Cardiac muscle cell (in vitro differentiated cells and primary cell): ENCODE data around the gene ZNF407. TPM values are rescaled to one million over a fixed set of nuclear protein-coding genes. Genes with fewer than 3 reads are reported as not detected.

Source experiments
- DNase-seq, 2 donors: peaks; one replicate each; pipeline versions ENCODE4 v3.0.0 to v3.0.0-alpha.2; 2010 to 2017; ENCODE audit warnings: low read depth in 1 of 2, low spot score in 1 of 2
- H3K27ac ChIP-seq: fragments of 200-600 bp; sonication (generic); 2 replicates; pipeline ENCODE4 v1.5.1; 2016
- H3K27me3 ChIP-seq: fragments of 200-600 bp; sonication (generic); 2 replicates; pipeline ENCODE4 v1.6.0; 2016; ENCODE audit warnings: control low read depth
- H3K36me3 ChIP-seq: fragments of 200-600 bp; sonication (generic); 2 replicates; pipeline ENCODE4 v1.5.1; 2016; ENCODE audit warnings: control low read depth
- H3K4me1 ChIP-seq: fragments of 200-600 bp; sonication (generic); 2 replicates; pipeline ENCODE4 v1.8.1; 2017; ENCODE audit warnings: low read depth, mild to moderate bottlenecking, mixed run types
- H3K4me3 ChIP-seq: fragments of 200-600 bp; sonication (generic); 2 replicates; pipeline ENCODE4 v1.5.1; 2016; ENCODE audit warnings: mild to moderate bottlenecking
- H3K9me3 ChIP-seq: fragments of 200-600 bp; sonication (generic); 2 replicates; pipeline ENCODE4 v1.5.1; 2017; ENCODE audit warnings: low read depth, mild to moderate bottlenecking, control low read depth
- polyA plus RNA-seq: library from polyadenylated mRNA; unstranded; fragments of >200 nt; fragmentation: Nextera tagmentation; extraction: Ambion mirVana; gene quantifications from 2 replicates; pipeline ENCODE4 v1.2.1, GENCODE V29; 2016
- total RNA-seq: library from RNA; depleted of rRNA; stranded (reverse); fragments of >200 nt; gene quantifications from 2 replicates; pipeline ENCODE4 v1.2.3, GENCODE V29; 2016
- TF ChIP-seq, protein P1 (sequence below): IDR thresholded peaks from 2 replicates; pipeline ENCODE4 v1.5.1; 2012; ENCODE audit warnings: low read depth, mild to moderate bottlenecking, low read length

Gene ZNF407
- total and polyA plus RNA-seq, 2 experiments from 2014 or later, result 4.6 to 8.0 TPM

- no peaks in the 10 kb centered on the region for H3K4me1 ChIP-seq
- H3K27ac ChIP-seq, result no peak overlapping the region
- no peaks in the 10 kb centered on the region for H3K27me3 ChIP-seq
- DNase-seq, result no peak
- no peak overlapping the region for H3K4me3 ChIP-seq
- no peaks in the 10 kb centered on the region for H3K9me3 ChIP-seq
- TF ChIP-seq, protein P1, sequence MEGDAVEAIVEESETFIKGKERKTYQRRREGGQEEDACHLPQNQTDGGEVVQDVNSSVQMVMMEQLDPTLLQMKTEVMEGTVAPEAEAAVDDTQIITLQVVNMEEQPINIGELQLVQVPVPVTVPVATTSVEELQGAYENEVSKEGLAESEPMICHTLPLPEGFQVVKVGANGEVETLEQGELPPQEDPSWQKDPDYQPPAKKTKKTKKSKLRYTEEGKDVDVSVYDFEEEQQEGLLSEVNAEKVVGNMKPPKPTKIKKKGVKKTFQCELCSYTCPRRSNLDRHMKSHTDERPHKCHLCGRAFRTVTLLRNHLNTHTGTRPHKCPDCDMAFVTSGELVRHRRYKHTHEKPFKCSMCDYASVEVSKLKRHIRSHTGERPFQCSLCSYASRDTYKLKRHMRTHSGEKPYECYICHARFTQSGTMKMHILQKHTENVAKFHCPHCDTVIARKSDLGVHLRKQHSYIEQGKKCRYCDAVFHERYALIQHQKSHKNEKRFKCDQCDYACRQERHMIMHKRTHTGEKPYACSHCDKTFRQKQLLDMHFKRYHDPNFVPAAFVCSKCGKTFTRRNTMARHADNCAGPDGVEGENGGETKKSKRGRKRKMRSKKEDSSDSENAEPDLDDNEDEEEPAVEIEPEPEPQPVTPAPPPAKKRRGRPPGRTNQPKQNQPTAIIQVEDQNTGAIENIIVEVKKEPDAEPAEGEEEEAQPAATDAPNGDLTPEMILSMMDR, result no peak
- no peaks in the 10 kb centered on the region for H3K36me3 ChIP-seq
Measured at GRCh38 chr18:74982946-74983635, 385.4 kb downstream of the ZNF407 start.

- Histone ChIP-seq H3K36me3 (no peaks in the 10 kb centered on the region), H3K4me1 (no peaks in the 10 kb centered on the region), H3K4me3 (no peak overlapping the region), H3K9me3 (no peaks in the 10 kb centered on the region), H3K27me3 (no peaks in the 10 kb centered on the region), H3K27ac (no peak overlapping the region)
- TF ChIP-seq, protein P1, result no peak
- DNase-seq, result no peak
Measured at GRCh38 chr18:74989134-74989533, 391.5 kb downstream of the ZNF407 start.

DNA sequence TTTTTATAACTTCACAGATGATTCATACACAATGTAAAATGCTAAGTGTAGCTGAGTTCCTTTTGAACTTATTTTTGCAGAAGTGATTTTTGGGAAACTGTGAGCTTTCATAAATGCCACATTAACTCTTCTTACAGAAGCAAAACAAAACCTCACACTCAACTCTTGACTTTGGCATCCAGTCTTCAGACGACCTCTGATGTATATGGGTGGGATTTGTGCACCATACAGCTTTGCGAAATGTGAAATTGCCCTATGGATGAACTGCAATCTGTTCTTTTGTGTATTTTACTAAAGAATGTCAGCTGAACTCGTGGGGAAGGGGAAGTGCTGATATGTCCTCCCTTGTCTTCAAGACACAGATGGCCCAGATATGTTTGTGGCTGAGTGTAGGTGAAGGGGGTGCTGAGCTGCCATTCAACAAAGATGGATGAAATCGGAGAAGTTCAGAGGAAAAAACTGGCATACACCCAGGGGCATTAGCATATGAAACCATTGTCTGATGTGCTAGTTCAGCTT lies 393.0 kb downstream of the ZNF407 start:
- H3K9me3 ChIP-seq, result no peaks in the 10 kb centered on the region
- H3K4me3 ChIP-seq, result no peak overlapping the region
- H3K27me3 ChIP-seq, result no peaks in the 10 kb centered on the region
- H3K4me1 ChIP-seq, result peaks cover 6% of the 10 kb centered on the region
- H3K36me3 ChIP-seq, result no peaks in the 10 kb centered on the region
- TF ChIP-seq, protein P1, result no peak
- peak in 1 of 2 donors; percentile 18 for DNase-seq
- H3K27ac ChIP-seq, result no peak overlapping the region

DNA sequence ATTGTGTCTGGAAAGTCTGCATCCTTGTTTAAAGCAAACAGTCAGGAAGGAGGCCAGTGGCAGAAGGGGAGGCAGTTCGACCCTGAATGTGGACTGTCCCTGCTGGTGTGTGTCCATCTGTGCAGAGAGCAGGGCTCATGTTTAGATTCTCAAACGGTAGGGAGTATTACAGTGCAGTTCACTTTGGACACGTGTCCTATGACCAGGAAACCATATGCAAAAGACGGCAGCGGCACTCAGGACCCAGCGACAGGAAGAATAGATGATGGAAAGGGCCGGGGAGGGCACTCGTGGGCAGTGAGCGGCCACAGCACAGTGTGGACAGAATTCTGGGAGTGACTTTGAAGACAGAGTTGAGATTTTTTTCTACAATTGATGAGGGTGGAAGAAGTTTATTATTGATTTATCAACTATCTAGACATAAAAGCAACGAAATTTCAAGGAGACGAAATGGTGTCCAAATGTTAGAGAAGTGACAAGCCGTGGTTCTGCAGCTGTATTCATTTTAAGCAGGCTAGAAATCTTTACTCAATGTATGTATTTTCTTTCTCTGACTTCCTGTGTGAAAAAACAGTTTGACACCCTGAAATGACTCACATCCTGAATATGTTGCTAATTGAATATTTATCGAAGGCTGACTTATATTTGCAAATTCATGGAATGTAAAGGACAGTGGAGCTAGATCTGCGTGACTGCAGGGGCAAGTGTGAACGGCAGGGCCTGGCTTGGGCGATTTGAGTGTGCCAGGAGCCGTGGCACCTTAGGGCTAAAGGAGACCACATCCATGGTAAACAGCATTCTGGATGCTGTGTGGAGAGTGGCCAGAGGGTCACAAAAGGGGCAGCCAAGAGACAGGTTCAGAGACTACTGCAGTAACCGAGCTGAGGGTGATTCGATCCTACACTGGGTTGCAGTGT lies 397.1 kb downstream of the ZNF407 start:
- no peak overlapping the region for H3K27ac ChIP-seq

DNA sequence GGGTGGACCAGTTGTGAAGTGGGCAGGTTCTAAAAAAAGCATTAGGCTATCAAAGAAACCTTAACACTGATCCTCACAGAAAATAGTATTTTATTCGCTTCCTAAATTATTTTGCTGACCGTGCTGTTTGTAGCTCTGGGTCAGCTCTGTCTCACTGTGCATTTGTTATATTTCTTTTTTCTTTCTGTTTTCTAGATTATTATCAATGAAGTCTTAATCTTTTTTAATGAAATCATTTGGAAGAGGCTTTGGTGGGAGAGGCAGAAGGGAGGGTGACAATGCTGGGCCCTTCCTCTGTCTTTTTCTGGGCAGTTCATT lies 397.7 kb downstream of the ZNF407 start:
- no peak for DNase-seq
- H3K27ac ChIP-seq, result no peak overlapping the region
- no peak overlapping the region for H3K4me3 ChIP-seq
- TF ChIP-seq, protein P1, result no peak
- no peaks in the 10 kb centered on the region for H3K36me3 ChIP-seq
- H3K4me1 ChIP-seq, result peaks cover 10% of the 10 kb centered on the region
- H3K9me3 ChIP-seq, result no peaks in the 10 kb centered on the region
- no peaks in the 10 kb centered on the region for H3K27me3 ChIP-seq

More for the DNA sequence above, 397.1 kb downstream of the ZNF407 start:
- no peaks in the 10 kb centered on the region for H3K9me3 ChIP-seq
- peaks cover 10% of the 10 kb centered on the region for H3K4me1 ChIP-seq
- TF ChIP-seq, protein P1, result no peak
- H3K4me3 ChIP-seq, result no peak overlapping the region
- no peaks in the 10 kb centered on the region for H3K36me3 ChIP-seq
- H3K27me3 ChIP-seq, result no peaks in the 10 kb centered on the region
- peak in 1 of 2 donors; percentile 26 for DNase-seq
